ENCODE data around the gene TNIK. TPM values are rescaled to one million over a fixed set of nuclear protein-coding genes. Genes with fewer than 3 reads are reported as not detected.

Gene TNIK
- total RNA-seq, 2 experiments from 2014 or later = 57.6 to 61.7 TPM

DNA sequence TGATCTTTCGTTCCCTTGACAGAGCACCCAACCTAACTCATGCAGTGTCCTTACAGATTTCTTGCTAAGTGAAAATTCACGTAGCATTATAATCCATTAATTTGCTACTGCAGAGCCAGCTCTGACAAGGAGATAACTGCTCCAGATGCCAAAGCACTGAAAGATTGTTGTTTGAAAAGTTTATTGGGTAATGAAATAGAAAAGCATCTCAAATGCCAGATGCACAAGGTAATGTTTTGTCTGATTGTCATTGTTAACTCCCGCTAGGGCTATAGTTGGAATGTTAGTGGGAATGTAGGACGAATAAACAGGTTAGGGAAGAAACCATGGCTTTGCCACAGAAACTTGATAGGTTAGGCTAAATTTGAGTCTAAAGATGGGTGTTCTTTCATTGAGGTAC, 413.4 kb downstream of the TNIK start:
- ChIA-PET POLR2A (no interaction called here), CTCF (interaction anchor here (0.9 kb wide), 1 partner anchor 626 kb away, joined by 3 read pairs; no protein-coding TSS in a partner anchor)
- DNase-seq = no peak
- no peaks in the 10 kb centered on the region for H3K4me1 Mint-ChIP-seq
- H3K9me3 Mint-ChIP-seq = no peaks in the 10 kb centered on the region
- no peak overlapping the region for H3K4me3 Mint-ChIP-seq
- no peaks in the 10 kb centered on the region for H3K36me3 Mint-ChIP-seq (ENCODE audit: low read depth)
- H3K27ac Mint-ChIP-seq = no peak overlapping the region
- H3K27me3 Mint-ChIP-seq = peaks cover 6% of the 10 kb centered on the region

DNA sequence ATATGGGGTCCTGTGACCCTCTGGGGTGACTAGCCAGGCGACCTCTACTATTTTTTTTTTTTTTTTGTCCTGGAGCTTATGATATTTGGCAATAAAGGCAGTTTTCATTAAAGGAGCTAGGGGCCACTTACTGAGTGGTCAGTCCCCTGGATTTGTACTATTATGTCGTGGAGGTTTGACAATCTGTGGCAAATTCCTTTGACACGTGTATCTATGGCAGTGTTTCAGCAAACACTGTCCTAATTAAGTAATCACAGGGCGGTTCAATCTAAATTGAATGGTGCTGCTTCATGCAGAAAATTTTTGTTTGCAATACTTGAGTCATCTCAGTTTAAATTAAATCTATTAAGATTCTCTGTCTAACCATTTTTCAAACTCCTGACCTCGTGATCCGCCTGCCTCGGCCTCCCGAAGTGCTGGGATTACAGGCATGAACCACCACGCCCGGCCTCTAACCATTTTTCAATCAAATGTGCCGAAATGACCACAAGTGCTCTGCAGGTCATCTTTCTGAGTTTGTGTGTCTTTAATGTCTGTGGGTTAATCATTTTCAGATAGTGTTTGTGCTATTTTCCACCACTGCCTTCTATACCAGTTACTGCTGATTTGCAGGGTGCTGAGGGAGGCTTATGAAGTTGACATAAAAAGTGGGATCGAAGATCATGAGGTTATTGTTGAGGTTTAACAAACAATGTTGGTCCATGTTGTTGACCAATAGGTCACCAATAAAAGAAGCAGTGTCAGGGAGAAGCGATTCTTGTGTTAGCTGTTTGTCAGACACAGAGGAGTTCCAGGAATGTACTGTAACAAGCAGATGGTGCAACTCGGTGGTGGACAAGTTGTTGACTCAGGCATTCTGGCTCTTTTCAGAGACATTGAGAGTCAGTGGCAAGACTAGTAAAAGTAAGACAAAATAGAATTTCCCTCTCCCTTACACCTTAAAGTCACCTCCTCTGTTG, 415.1 kb downstream of the TNIK start:
- ChIA-PET POLR2A (no interaction called here), CTCF (no interaction called here)
- peaks cover 6% of the 10 kb centered on the region for H3K27me3 Mint-ChIP-seq

DNA sequence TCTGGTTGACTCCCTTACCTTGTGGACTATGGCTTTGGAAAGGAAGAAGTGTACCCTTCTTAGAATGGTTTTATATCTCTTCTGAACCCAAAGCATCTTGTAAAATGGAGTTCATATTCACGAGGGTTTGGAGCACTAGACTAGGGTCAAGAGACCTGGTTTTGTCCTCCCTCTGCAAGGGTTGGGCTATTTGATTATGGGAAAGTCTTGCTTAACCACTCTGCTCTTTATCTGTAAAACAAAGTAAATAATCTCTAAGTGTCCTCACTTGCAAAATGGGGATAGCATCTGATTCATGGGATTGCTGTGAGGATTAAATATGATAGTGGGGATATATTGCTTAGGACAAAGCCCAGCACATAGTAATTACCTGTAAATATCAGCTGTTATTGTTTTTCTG, 415.8 kb downstream of the TNIK start:
- peaks cover 5% of the 10 kb centered on the region for H3K27me3 Mint-ChIP-seq
- no peak for DNase-seq
- H3K4me1 Mint-ChIP-seq = no peaks in the 10 kb centered on the region
- no peak overlapping the region for H3K27ac Mint-ChIP-seq
- no peaks in the 10 kb centered on the region for H3K9me3 Mint-ChIP-seq
- ChIA-PET POLR2A (no interaction called here), CTCF (no interaction called here)
- no peaks in the 10 kb centered on the region for H3K36me3 Mint-ChIP-seq (ENCODE audit: low read depth)
- no peak overlapping the region for H3K4me3 Mint-ChIP-seq

More for the DNA sequence above, 415.1 kb downstream of the TNIK start:
- no peak for DNase-seq
- no peak overlapping the region for H3K4me3 Mint-ChIP-seq
- H3K4me1 Mint-ChIP-seq = no peaks in the 10 kb centered on the region
- H3K27ac Mint-ChIP-seq = no peak overlapping the region
- no peaks in the 10 kb centered on the region for H3K36me3 Mint-ChIP-seq (ENCODE audit: low read depth)
- no peaks in the 10 kb centered on the region for H3K9me3 Mint-ChIP-seq

DNA sequence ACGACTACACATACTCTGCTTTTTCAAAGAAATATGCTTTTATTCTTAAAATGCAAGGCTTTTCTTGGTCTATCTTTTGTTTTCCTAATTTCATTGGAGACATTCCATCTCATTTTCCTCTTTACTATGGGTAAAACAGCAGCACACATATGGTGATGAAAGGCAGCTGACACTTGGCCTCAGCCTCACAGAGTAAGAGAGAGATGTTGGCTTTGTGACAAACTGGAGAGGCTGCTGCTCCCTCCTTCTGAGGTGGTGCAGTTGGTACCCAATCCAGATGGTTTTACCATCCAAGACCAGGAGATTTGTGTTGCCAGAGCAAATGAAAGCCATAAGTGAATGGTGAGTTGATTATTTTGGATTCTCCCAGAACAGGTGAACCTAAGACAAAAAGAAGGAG, 420.5 kb downstream of the TNIK start:
- CTCF ChIA-PET = no interaction called here
- no peak overlapping the region for H3K4me3 Mint-ChIP-seq
- no peak for DNase-seq
- no peak overlapping the region for H3K27ac Mint-ChIP-seq
- no peaks in the 10 kb centered on the region for H3K9me3 Mint-ChIP-seq
- H3K36me3 Mint-ChIP-seq (ENCODE audit: low read depth) = no peaks in the 10 kb centered on the region
- POLR2A ChIA-PET = no interaction called here
- no peaks in the 10 kb centered on the region for H3K4me1 Mint-ChIP-seq
- H3K27me3 Mint-ChIP-seq = peaks cover 23% of the 10 kb centered on the region

DNA sequence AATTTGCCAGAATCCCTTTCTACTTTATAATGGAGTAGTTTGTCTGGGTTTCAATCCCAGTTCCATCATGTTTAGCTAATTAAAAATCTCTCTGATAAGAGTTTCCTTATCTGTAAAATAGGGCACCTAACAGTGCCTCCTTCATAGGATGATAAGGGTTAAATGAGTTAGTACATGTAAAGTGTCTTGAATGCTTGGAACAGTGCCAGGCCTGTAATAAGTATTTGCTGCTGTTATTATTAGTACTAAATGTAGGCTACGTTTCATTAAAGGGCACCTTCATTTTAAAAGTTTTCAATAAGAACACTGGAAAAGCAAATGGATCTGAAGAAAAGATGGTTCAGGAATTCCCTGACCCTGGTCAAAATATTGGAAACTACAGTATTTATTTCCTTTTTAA, 421.9 kb downstream of the TNIK start:
- no peak for DNase-seq
- CTCF ChIA-PET = no interaction called here
- no peak overlapping the region for H3K4me3 Mint-ChIP-seq
- no peaks in the 10 kb centered on the region for H3K36me3 Mint-ChIP-seq (ENCODE audit: low read depth)
- H3K4me1 Mint-ChIP-seq = no peaks in the 10 kb centered on the region
- H3K9me3 Mint-ChIP-seq = no peaks in the 10 kb centered on the region
- POLR2A ChIA-PET = no interaction called here
- H3K27me3 Mint-ChIP-seq = peaks cover 31% of the 10 kb centered on the region
- no peak overlapping the region for H3K27ac Mint-ChIP-seq

DNA sequence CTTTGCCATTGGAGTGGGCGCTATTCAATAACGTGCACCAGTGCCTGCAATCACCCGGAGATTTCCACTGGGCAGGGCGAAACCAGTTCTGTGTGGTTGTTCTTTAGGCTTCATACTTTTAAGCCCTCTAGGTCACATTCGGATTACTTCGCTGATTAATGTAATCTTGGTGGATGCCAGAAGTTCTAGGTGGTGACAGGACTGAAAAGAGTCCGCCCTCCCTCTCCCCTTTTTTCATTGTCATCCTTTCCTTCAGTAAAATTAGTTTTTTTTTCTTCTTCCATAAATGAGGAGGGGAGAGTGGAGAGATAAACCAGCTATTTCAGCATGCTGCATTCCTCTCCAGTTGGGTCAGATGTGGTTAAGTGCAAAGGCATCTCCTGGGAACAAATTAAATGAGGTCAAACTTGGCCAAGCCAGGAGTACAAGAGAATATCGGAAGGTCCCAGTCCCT, 431.4 kb downstream of the TNIK start:
- POLR2A ChIA-PET = no interaction called here
- H3K9me3 Mint-ChIP-seq = no peaks in the 10 kb centered on the region
- no peak overlapping the region for H3K27ac Mint-ChIP-seq
- CTCF ChIA-PET = no interaction called here
- H3K27me3 Mint-ChIP-seq = peaks cover 27% of the 10 kb centered on the region
- no peak for DNase-seq
- no peak overlapping the region for H3K4me3 Mint-ChIP-seq
- H3K4me1 Mint-ChIP-seq = no peaks in the 10 kb centered on the region
- no peaks in the 10 kb centered on the region for H3K36me3 Mint-ChIP-seq (ENCODE audit: low read depth)

DNA sequence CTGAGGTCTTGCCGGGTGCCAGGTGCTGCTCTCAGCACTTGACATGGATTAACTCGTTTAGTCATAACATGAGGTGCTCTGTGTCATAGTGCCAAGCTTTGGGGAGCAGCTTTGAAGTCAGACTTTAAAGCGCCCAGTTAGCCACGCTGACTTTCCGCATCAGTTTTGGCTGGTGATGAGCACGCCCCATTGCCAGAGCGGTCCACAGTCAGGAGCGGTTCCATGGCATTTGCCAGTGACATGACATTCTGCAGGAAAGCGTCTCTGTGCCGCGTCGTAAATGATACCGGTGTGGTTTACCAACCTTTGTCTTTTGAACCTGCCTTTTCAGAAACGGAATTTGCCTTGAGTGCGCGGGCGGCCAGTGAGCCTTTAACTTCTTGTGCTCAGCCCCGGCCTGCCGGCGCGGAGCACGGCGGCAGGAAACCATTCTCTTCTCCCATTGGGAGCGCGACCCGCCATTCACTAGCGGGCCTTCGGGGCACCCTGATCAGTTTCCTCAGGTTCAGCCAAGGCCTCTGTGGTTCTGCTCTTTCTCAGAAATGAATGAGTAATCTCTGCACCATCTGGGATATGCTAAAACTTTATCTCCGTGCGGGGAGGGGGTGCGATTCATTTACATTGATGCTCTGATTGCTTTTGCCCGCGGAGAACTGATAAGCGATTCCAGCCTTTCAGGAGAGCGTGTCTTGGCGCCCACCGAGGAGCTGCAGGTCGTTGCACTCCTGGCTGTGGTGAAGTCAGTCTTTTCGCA, 432.0 kb downstream of the TNIK start:
- ChIA-PET POLR2A (no interaction called here), CTCF (no interaction called here)
- no peak overlapping the region for H3K4me3 Mint-ChIP-seq
- peaks cover 30% of the 10 kb centered on the region for H3K27me3 Mint-ChIP-seq
- no peaks in the 10 kb centered on the region for H3K4me1 Mint-ChIP-seq
- no peak overlapping the region for H3K27ac Mint-ChIP-seq
- H3K9me3 Mint-ChIP-seq = no peaks in the 10 kb centered on the region
- H3K36me3 Mint-ChIP-seq (ENCODE audit: low read depth) = no peaks in the 10 kb centered on the region
- peak; percentile 60 for DNase-seq

DNA sequence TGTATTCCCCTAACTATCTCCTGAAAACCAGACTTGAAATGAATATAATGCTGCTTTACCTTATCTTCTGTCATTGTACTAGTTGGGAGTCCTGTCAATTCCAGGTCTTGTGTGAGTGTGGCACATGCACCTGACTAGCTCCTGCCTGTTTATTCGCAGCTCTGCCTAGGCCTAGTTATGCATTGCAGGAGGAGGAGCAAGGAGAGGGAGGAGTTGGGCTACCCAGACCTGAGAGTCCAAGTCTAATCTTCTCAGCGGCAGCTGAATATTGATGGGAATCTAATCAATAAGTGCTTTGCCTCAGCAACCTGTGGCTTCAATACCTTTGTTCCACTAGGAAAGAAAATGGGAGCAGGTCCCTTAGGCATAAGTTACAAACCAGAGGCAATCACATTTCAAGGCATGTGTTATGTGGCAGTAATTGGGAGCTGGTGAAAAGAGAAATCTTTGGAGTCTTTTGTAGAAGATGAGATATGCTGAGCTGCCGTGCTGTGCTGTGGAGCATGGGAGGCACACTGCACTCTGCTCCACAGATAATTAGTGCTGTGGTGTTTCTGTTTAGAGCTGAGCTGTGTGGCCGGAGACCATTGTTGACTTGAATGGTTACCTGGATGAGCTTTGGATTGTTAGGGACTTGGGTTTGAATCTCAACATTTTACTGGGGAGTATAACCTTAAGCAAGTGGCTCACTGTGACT, 433.5 kb downstream of the TNIK start, which contains the start of gene SLC2A2:
SLC2A2 (minus strand) TSS at position 124 of the 697 bp plus-strand sequence; CDS start at position 74, 50 bp downstream.
- Mint-ChIP-seq H3K9me3 (no peaks in the 10 kb centered on the region), H3K27me3 (peaks cover 36% of the 10 kb centered on the region), H3K36me3 (ENCODE audit: low read depth) (no peaks in the 10 kb centered on the region), H3K4me3 (no peak within 1 kb of the TSS), H3K4me1 (no peaks in the 10 kb centered on the region), H3K27ac (no peak within 1 kb of the TSS)
- DNase-seq = no peak
- ChIA-PET CTCF (interaction anchor here (1.3 kb wide), 1 partner anchor 166 kb away, joined by 3 read pairs; no protein-coding TSS in a partner anchor), POLR2A (no interaction called here)

DNA sequence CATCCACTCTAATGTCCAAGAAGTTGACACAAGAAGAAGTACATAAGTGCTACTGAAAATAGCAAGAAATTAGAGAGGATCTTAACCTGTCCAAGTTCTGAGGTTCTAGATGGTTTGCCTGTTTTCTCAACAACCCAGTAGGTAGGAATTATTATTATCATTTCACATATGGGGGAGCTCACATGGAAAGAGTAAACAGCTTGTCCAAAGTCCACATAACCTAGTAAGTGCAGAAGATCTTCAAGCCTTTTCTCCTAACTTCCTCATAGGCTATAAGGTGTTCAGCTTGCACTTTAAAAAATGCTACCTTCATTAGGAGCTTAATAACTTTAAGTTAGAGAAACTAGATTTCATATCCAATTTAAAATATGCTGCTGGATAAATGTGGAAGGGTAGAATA, 436.6 kb downstream of the TNIK start:
- no peak overlapping the region for H3K27ac Mint-ChIP-seq
- peaks cover 40% of the 10 kb centered on the region for H3K27me3 Mint-ChIP-seq
- DNase-seq = no peak
- no peaks in the 10 kb centered on the region for H3K9me3 Mint-ChIP-seq
- POLR2A ChIA-PET = no interaction called here
- no peaks in the 10 kb centered on the region for H3K4me1 Mint-ChIP-seq
- CTCF ChIA-PET = interaction anchor here (0.5 kb wide), 1 partner anchor 1202 kb away, joined by 3 read pairs; no protein-coding TSS in a partner anchor
- H3K36me3 Mint-ChIP-seq (ENCODE audit: low read depth) = no peaks in the 10 kb centered on the region
- no peak overlapping the region for H3K4me3 Mint-ChIP-seq

DNA sequence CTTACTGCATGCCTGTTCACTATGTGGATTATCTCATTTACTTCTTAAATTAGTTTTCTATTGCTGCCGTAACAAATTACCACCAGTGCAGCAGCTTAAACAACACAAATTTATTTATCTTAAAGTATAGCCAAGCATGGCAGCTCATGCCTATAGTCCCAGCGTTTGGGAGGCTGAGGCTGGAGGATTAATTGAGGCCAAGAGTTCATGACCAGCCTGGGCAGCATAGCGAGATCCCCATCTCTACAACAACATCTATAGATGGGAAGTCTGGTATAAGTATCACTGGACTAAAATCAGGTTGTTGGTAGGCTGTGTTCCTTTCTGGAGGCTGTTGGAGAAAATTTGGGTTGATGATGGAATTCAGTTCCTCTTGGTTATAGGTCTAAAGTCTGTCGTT, 438.8 kb downstream of the TNIK start:
- Mint-ChIP-seq H3K4me1 (no peaks in the 10 kb centered on the region), H3K27me3 (peaks cover 28% of the 10 kb centered on the region), H3K36me3 (ENCODE audit: low read depth) (no peaks in the 10 kb centered on the region), H3K27ac (no peak overlapping the region), H3K4me3 (no peak overlapping the region), H3K9me3 (no peaks in the 10 kb centered on the region)
- CTCF ChIA-PET = no interaction called here
- DNase-seq = no peak
- POLR2A ChIA-PET = no interaction called here

DNA sequence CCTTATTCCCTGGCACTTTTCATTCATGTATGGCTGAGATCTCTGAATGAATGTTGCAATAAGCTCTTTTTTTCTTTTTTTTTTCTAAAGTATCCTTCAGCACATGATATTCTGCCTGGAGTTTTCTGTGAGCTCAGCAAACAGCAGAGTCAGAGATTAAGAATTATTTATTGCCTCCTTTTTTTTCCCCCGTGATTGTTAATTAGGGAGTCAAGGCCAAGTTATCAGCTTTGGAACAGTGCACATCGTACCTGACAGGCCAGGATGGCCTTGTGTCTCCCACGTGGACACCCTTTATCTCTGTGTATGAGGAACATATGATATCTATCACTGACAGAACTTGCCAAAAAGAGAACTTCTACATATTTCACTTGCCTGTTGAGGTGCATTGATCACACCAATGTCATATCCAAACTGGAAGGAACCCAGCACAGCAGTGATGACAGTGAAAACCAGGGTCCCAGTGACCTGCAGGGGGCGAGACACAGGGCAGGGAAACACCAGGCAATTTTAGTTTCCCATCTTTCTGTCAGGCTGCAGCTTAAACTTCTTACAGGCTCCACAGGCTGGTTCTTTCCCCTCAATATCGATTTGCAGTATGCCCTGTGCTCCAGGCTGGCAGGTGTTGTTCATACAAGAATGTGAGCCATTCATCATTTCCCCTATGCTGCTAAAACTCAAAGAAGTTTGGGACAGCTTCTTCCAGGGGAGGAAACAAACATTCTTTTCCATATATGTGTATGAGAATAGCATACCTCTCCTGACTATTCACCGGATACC, 441.9 kb downstream of the TNIK start:
- no peaks in the 10 kb centered on the region for H3K36me3 Mint-ChIP-seq (ENCODE audit: low read depth)
- H3K27ac Mint-ChIP-seq = no peak overlapping the region
- H3K4me1 Mint-ChIP-seq = no peaks in the 10 kb centered on the region
- ChIA-PET POLR2A (no interaction called here), CTCF (interaction anchor here (0.8 kb wide), 1 partner anchor 526 kb away, joined by 4 read pairs; no protein-coding TSS in a partner anchor)
- DNase-seq = no peak
- H3K9me3 Mint-ChIP-seq = no peaks in the 10 kb centered on the region
- H3K4me3 Mint-ChIP-seq = no peak overlapping the region
- H3K27me3 Mint-ChIP-seq = peaks cover 14% of the 10 kb centered on the region

Data from activated CD4-positive, alpha-beta memory T cell treated with anti-CD3 and anti-CD28 coated beads, Interleukin-2, amount 10 ng/mL, durations not matched to agents 7 days and 5 days (primary cell).